K562 (cell line): ENCODE measurements around the gene NCOR2. TPM values are rescaled to one million over a fixed set of nuclear protein-coding genes. Genes with fewer than 3 reads are reported as not detected.
A peak's percentile ranks its signal among the peaks of the same experiment; 100 is the strongest.

Experiments used
- ATAC-seq: fragments of 200-7000 bp; cut with Tn5 transposase; 3 replicates; pipeline ENCODE4 v1.9.1; 2020; ENCODE audit warnings: moderate library complexity
- BruUV-seq: library from RNA; stranded (reverse); fragments of 400-500 nt; replicated peaks from 2 replicates; lab custom pipeline; 2021; lab: Mats Ljungman, UMichigan
- CTCF ChIA-PET: fragments of 300-600 bp; formaldehyde crosslinking; extraction: SDS; loops from one replicate; lab custom pipeline; 2021; ENCODE audit warnings: low intra/inter-chr PET ratio; lab: Yijun Ruan, JAX
- POLR2A ChIA-PET: fragments of 300-600, 350-650 bp; sonication (Branson Sonifier 250); formaldehyde crosslinking; extraction: SDS; loops from one replicate; lab custom pipeline; 2021; ENCODE audit warnings: antibody characterized with exemption, inconsistent platforms; lab: Yijun Ruan, JAX
- DNase-seq, 4 experiments: peaks; one replicate each; pipeline versions ENCODE4 v3.0.0 to v3.0.0-alpha.2; 2011 to 2018; ENCODE audit warnings: low spot score in 3 of 4, mixed read lengths in 3 of 4; ENCODE audit errors: extremely low read depth in 1 of 4
- FAIRE-seq: peaks from 2 replicates; lab custom pipeline; 2011; peaks lifted over from hg19 to GRCh38; lab: Jason Lieb, UNC
- H2AFZ ChIP-seq: 2 replicates; pipeline ENCODE4 v1.6.0; 2011; ENCODE audit warnings: low read depth, low read length, control low read depth, inconsistent platforms
- H3K27ac ChIP-seq: fragments of 200-600 bp; 3 replicates; pipeline ENCODE4 v1.8.0; 2011; ENCODE audit warnings: low read depth, mild to moderate bottlenecking, control low read depth, inconsistent platforms, low read length, moderate library complexity, mixed read lengths; ENCODE audit errors: extremely low read depth
- H3K27me3 ChIP-seq, 2 experiments: fragments of 300-600 bp in 1 of 2; 2 replicates in 1 of 2; 3 replicates in 1 of 2; pipeline versions ENCODE4 v1.6.0 to v1.8.0; 2011; ENCODE audit warnings: inconsistent platforms in 2 of 2, low read length in 2 of 2, mild to moderate bottlenecking in 1 of 2, mixed read lengths in 1 of 2, moderate library complexity in 1 of 2; ENCODE audit not compliant: control insufficient read depth in 2 of 2, insufficient read depth in 2 of 2
- H3K36me3 ChIP-seq: fragments of 300-600 bp; 3 replicates; pipeline ENCODE4 v1.8.0; 2011; ENCODE audit warnings: mild to moderate bottlenecking, low read length, inconsistent platforms; ENCODE audit not compliant: control insufficient read depth, insufficient read depth
- H3K4me1 ChIP-seq, 2 experiments: fragments of 200-600 bp in 1 of 2; replicated peaks in 1 of 2; 2 replicates in 1 of 2; 3 replicates in 1 of 2; pipeline versions ENCODE4 v1.5.1 to v1.8.0; 2011; ENCODE audit warnings: inconsistent platforms in 2 of 2, low read length in 2 of 2, mild to moderate bottlenecking in 1 of 2, mixed read lengths in 1 of 2, moderate library complexity in 1 of 2; ENCODE audit not compliant: control insufficient read depth in 2 of 2, insufficient read depth in 2 of 2
- H3K4me2 ChIP-seq: 2 replicates; pipeline ENCODE4 v1.6.1; 2011; ENCODE audit warnings: low read length, control low read depth, inconsistent platforms, mixed read lengths; ENCODE audit not compliant: insufficient read depth
- H3K4me3 ChIP-seq: fragments of 200-600 bp; sonication (generic), shearing (Covaris generic); 2 replicates; pipeline ENCODE4 v1.5.1; 2016; ENCODE audit warnings: control low read depth, inconsistent platforms
- H3K79me2 ChIP-seq: fragments of 200-600 bp; 3 replicates; pipeline ENCODE4 v1.8.0; 2011; ENCODE audit warnings: low read length, inconsistent platforms; ENCODE audit not compliant: control insufficient read depth, insufficient read depth
- H3K9ac ChIP-seq, 2 experiments: 2 replicates each; pipeline versions ENCODE4 v1.6.0 to v1.6.1; 2011; ENCODE audit warnings: low read depth in 2 of 2, low read length in 2 of 2, control low read depth in 1 of 2, inconsistent platforms in 1 of 2, mild to moderate bottlenecking in 1 of 2, mixed read lengths in 1 of 2; ENCODE audit not compliant: insufficient read depth in 1 of 2
- H3K9me1 ChIP-seq: one replicate; pipeline ENCODE4 v1.6.0; 2011; ENCODE audit warnings: inconsistent platforms, mild to moderate bottlenecking, low read length, moderate library complexity; ENCODE audit not compliant: control insufficient read depth, insufficient read depth
- H3K9me3 ChIP-seq: replicated peaks from 2 replicates; pipeline ENCODE4 v1.5.1; 2011; ENCODE audit warnings: low read depth, low read length, inconsistent platforms; ENCODE audit not compliant: control insufficient read depth, insufficient read depth
- H4K20me1 ChIP-seq: replicated peaks from 2 replicates; pipeline ENCODE4 v1.6.1; 2011; ENCODE audit warnings: low read length, inconsistent platforms, mixed read lengths; ENCODE audit not compliant: control insufficient read depth, insufficient read depth
- AFF1 ChIP-seq, 2 experiments: fragments of 450-650 bp; IDR thresholded peaks; 2 replicates each; pipeline ENCODE4 v1.6.1; 2018; ENCODE audit warnings: mild to moderate bottlenecking in 2 of 2, low read depth in 1 of 2; ENCODE audit not compliant: partially characterized antibody in 2 of 2
- BCLAF1 ChIP-seq, 2 experiments: fragments of 450-650 bp in 1 of 2; IDR thresholded peaks; 2 replicates each; pipeline ENCODE4 v1.6.1; 2011 to 2017; ENCODE audit warnings: low read depth in 2 of 2, antibody characterized with exemption in 1 of 2, borderline replicate concordance in 1 of 2, low read length in 1 of 2, mild to moderate bottlenecking in 1 of 2, mixed read lengths in 1 of 2; ENCODE audit not compliant: control insufficient read depth in 1 of 2
- FOSL1 ChIP-seq: fragments of 200-800 bp; sonication (Bioruptor generic); conservative IDR thresholded peaks from 2 replicates; pipeline ENCODE4 v1.6.1; 2016; ENCODE audit warnings: missing genetic modification characterization, missing compliant biosample characterization
- HDAC6 ChIP-seq: IDR thresholded peaks from 2 replicates; pipeline ENCODE4 v1.6.1; 2012; ENCODE audit warnings: low read depth, mild to moderate bottlenecking, control low read depth, inconsistent platforms, low read length, moderate library complexity
- KDM1A ChIP-seq, 2 experiments: fragments of 450-650 bp; IDR thresholded peaks; 2 replicates each; pipeline ENCODE4 v1.6.1; 2016; ENCODE audit warnings: mild to moderate bottlenecking in 2 of 2
- MTA2 ChIP-seq: fragments of 450-650 bp; IDR thresholded peaks from 2 replicates; pipeline ENCODE4 v1.6.1; 2016; ENCODE audit warnings: low read depth
- NFE2 ChIP-seq: IDR thresholded peaks from 2 replicates; pipeline ENCODE4 v1.6.1; 2014; ENCODE audit warnings: antibody characterized with exemption, low read depth
- SMAD1 ChIP-seq: fragments of 150-350 bp; IDR thresholded peaks from 2 replicates; pipeline ENCODE4 v1.6.1; 2014; ENCODE audit warnings: low read length, low read depth; ENCODE audit not compliant: partially characterized antibody
- SRSF3 ChIP-seq: fragments of 200-400 bp; formaldehyde crosslinking; IDR thresholded peaks from 2 replicates; pipeline ENCODE4 v1.6.1; 2016; ENCODE audit warnings: mild to moderate bottlenecking, low read length, moderate library complexity; ENCODE audit not compliant: insufficient read depth
- TBP ChIP-seq: optimal IDR thresholded peaks from 2 replicates; pipeline ENCODE3; 2011; ENCODE audit warnings: low read depth, low read length, improper control_type of control experiment
- U2AF2 ChIP-seq: fragments of 200-400 bp; formaldehyde crosslinking; optimal IDR thresholded peaks from 2 replicates; pipeline ENCODE3; 2017; ENCODE audit warnings: low read depth, mild to moderate bottlenecking, low read length
- ZC3H4 ChIP-seq: sonication (generic); formaldehyde crosslinking; IDR thresholded peaks from 2 replicates; pipeline ENCODE4 v1.9.0; 2021; ENCODE audit warnings: missing genetic modification reagents, borderline replicate concordance
- ZNF316 ChIP-seq: fragments of 450-650 bp; IDR thresholded peaks from 2 replicates; pipeline ENCODE4 v1.6.1; 2016
- ZNF655 ChIP-seq: fragments of 250-450 bp; sonication (Bioruptor Pico); IDR thresholded peaks from 2 replicates; pipeline ENCODE4 v1.5.0; 2021
- WGBS: fragments of 100-300 bp; shearing (Covaris generic); methylation state at CpG from one replicate; pipeline ENCODE4 v1.1.6; 2016; ENCODE audit warnings: low coverage, mixed read lengths; ENCODE audit not compliant: insufficient coverage; ENCODE audit errors: missing lambda C conversion rate; 5-methylcytosine and 5-hydroxymethylcytosine counted together
- in situ Hi-C: fragments of 300-500 bp; cut with MboI; formaldehyde crosslinking; loops from 4 replicates; pipeline ENCODE4 v1.15.0; 2018; ENCODE audit warnings: inconsistent platforms, mixed read lengths
- intact Hi-C: fragments of 100-400 bp; cut with micrococcal nuclease; formaldehyde crosslinking; loops from 2 replicates; pipeline ENCODE4 v1.14.2; 2022
- polyA plus RNA-seq, 8 experiments: library from polyadenylated mRNA; depleted of rRNA in 4 of 8; stranded (reverse) in 5 of 8; unstranded in 3 of 8; fragments of >200 nt; fragmentation: Nextera tagmentation in 2 of 8; fragmentation: Illumina TruSeq in 1 of 8; extraction: Ambion mirVana in 2 of 8; extraction: Trizol in 1 of 8; gene quantifications; 2 replicates each; pipeline versions ENCODE4 v1.2.1 to v1.2.3, GENCODE V29; 2011 to 2014; ENCODE audit warnings: inconsistent platforms in 1 of 8, missing spikeins in 1 of 8
- total RNA-seq, 7 experiments: library from RNA; depleted of rRNA in 6 of 7; stranded (reverse); fragments of >200 nt in 6 of 7; fragmentation: Illumina TruSeq in 2 of 7; extraction: Trizol in 2 of 7; gene quantifications; 2 replicates each; pipeline versions ENCODE4 v1.2.1 to v1.2.3, GENCODE V29; 2011 to 2021; ENCODE audit warnings: low replicate concordance in 1 of 7

The NCOR2 gene
- total and polyA plus RNA-seq, 9 of the 15 experiments (the other 6 are each of a cell fraction or from before 2014, with no cell fraction given): 0.18 to 126 (median 8.4) TPM

- no peak for DNase-seq
- no peaks in the 10 kb centered on the region for H3K27me3 ChIP-seq
- no peak overlapping the region for H2AFZ ChIP-seq
- no peaks in the 10 kb centered on the region for H3K9me3 ChIP-seq
- peak overlapping the region in 1 of 2 experiments; percentile 84; a peak in 2 of 4 replicates for H3K9ac ChIP-seq
- H3K4me1 ChIP-seq: peaks cover 48 to 74% of the 10 kb centered on the region in 2 experiments
- no peak overlapping the region for H3K27ac ChIP-seq
- no peak for FAIRE-seq
- H3K4me3 ChIP-seq: no peak overlapping the region
- H3K36me3 ChIP-seq: no peaks in the 10 kb centered on the region
- CTCF ChIA-PET: no interaction called here
- no peak for ATAC-seq
- POLR2A ChIA-PET: interaction anchor here (1.2 kb wide), 1 partner anchor 15 kb away, joined by 3 read pairs; no protein-coding TSS in a partner anchor
- no peak overlapping the region for H3K4me2 ChIP-seq
- 44% methylated on average over 19 of the region's 24 CpGs for WGBS
- BruUV-seq: no TSS peak
- H3K9me1 ChIP-seq: peaks cover 2% of the 10 kb centered on the region
- H3K79me2 ChIP-seq: peaks cover 96% of the 10 kb centered on the region
- intact Hi-C loops (no loop called here), in situ Hi-C loops (no loop called here)
- H4K20me1 ChIP-seq: peaks cover 38% of the 10 kb centered on the region
- TF ChIP-seq NFE2 (peak; percentile 44), KDM1A (IDR thresholded peaks at IDR 0.05) (0 out of 4 replicates have a peak, but pooled peaks have one; percentile 35 to 45), FOSL1 (tag) (no peak), U2AF2 (no peak), BCLAF1 (IDR thresholded peaks at IDR 0.05; ENCODE audit: borderline replicate concordance in 1 of 2, control insufficient read depth in 1 of 2, low read depth in 2 of 2, low read length in 1 of 2) (no peak), TBP (no peak), SRSF3 (no peak), ZNF655 (CRISPR knock-in tag) (no peak), ZNF316 (no peak), HDAC6 (no peak), AFF1 (IDR thresholded peaks at IDR 0.05; ENCODE audit: low read depth in 1 of 2, partially characterized antibody in 2 of 2) (no peak), MTA2 (no peak), ZC3H4 (CRISPR knock-in tag) (no peak), SMAD1 (no peak)
Measured at GRCh38 chr12:124548854-124549378, 18.5 kb downstream of the NCOR2 start.
